Astrocyte (in vitro differentiated cells and primary cell): ENCODE measurements around the gene DESI1.

ENCODE experiments used
- EZH2 ChIP-seq: IDR thresholded peaks from 2 replicates; pipeline ENCODE4 v1.6.1; 2012; ENCODE audit warnings: mild to moderate bottlenecking, low read length, inconsistent platforms; ENCODE audit not compliant: insufficient read depth
- TF ChIP-seq, protein P1 (sequence below): IDR thresholded peaks from 2 replicates; pipeline ENCODE4 v1.5.1; 2011; ENCODE audit warnings: low read depth, mild to moderate bottlenecking, inconsistent platforms, low read length, moderate library complexity; ENCODE audit not compliant: insufficient read depth

DNA sequence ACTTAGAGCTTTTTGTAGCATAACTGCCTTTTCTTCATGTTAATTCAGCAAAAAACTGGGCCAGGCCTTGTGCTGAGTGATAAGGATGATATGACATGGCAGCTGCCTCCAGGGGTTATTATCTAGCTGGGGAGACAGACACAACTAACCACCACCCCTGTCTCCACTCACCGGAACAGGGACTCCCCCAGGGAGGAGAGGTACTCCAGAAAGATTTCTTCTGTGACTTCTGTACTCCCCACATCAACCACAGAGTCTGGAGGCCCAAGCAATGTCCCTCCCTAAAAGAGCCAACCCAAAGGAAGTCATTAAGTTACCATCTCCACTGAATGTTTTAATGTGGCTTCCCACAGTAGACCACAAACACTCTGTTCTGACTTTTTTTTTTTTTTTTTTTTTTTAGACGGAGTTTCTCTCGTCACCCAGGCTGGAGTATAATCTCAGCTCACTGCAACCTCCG is 16.9 kb downstream of the DESI1 start:
- TF ChIP-seq, protein P1, sequence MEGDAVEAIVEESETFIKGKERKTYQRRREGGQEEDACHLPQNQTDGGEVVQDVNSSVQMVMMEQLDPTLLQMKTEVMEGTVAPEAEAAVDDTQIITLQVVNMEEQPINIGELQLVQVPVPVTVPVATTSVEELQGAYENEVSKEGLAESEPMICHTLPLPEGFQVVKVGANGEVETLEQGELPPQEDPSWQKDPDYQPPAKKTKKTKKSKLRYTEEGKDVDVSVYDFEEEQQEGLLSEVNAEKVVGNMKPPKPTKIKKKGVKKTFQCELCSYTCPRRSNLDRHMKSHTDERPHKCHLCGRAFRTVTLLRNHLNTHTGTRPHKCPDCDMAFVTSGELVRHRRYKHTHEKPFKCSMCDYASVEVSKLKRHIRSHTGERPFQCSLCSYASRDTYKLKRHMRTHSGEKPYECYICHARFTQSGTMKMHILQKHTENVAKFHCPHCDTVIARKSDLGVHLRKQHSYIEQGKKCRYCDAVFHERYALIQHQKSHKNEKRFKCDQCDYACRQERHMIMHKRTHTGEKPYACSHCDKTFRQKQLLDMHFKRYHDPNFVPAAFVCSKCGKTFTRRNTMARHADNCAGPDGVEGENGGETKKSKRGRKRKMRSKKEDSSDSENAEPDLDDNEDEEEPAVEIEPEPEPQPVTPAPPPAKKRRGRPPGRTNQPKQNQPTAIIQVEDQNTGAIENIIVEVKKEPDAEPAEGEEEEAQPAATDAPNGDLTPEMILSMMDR = no peak
- no peak for TF ChIP-seq EZH2
